Measurements from ENCODE around the gene ACOT4.

DNA sequence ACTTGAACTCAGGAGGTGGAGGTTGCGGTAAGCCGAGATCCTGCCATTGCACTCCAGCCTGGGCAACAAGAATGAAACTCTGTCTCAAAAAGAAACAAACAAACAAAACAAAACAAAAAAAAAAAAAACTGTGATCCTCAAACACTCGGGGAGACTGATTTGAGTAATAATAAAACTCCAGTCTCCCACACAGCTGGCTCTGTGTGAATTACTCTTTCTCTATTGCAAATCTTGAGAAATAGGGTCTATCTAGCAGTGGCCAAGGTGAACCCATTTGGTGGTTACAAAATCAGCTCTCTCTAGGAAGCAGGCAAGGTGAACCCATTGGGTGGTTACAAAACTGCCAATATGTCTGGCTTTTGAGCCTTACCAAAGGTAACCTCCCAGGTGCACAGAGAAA is 14.6 kb downstream of the ACOT4 start:
- TF ChIP-seq EZH2 (IDR thresholded peaks at IDR 0.05; ENCODE audit: borderline replicate concordance, low read depth, low read length, severe bottlenecking) (no peak), POLR2A (IDR thresholded peaks at IDR 0.05; ENCODE audit: low read depth, low read length) (no peak), POLR2AphosphoS5 (IDR thresholded peaks at IDR 0.05; ENCODE audit: insufficient read depth, low read depth, low read length) (no peak), FOS (IDR thresholded peaks at IDR 0.05; ENCODE audit: borderline replicate concordance, insufficient read depth, low read length) (no peak), MYC (IDR thresholded peaks at IDR 0.05; ENCODE audit: low read depth, low read length) (no peak)
- TF ChIP-seq, protein P1, sequence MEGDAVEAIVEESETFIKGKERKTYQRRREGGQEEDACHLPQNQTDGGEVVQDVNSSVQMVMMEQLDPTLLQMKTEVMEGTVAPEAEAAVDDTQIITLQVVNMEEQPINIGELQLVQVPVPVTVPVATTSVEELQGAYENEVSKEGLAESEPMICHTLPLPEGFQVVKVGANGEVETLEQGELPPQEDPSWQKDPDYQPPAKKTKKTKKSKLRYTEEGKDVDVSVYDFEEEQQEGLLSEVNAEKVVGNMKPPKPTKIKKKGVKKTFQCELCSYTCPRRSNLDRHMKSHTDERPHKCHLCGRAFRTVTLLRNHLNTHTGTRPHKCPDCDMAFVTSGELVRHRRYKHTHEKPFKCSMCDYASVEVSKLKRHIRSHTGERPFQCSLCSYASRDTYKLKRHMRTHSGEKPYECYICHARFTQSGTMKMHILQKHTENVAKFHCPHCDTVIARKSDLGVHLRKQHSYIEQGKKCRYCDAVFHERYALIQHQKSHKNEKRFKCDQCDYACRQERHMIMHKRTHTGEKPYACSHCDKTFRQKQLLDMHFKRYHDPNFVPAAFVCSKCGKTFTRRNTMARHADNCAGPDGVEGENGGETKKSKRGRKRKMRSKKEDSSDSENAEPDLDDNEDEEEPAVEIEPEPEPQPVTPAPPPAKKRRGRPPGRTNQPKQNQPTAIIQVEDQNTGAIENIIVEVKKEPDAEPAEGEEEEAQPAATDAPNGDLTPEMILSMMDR (IDR thresholded peaks at IDR 0.05; ENCODE audit: extremely low read depth in 1 of 2, insufficient read depth in 1 of 2, low read depth in 1 of 2, low read length in 2 of 2), result no peak
